ENCODE results near the gene CDK1. TPM values are rescaled to one million over a fixed set of nuclear protein-coding genes. Genes with fewer than 3 reads are reported as not detected.

The CDK1 gene
- total RNA-seq, 2 experiments from 2014 or later, result 155 to 156 TPM

- H3K4me1 ChIP-seq (ENCODE audit: insufficient read depth, low read length, poor library complexity, severe bottlenecking), result no peaks in the 10 kb centered on the region
- no peak overlapping the region for H3K4me3 ChIP-seq (ENCODE audit: low read depth, low read length, poor library complexity, severe bottlenecking)
- no peaks in the 10 kb centered on the region for H3K79me2 ChIP-seq (ENCODE audit: insufficient read depth, low read depth, low read length)
- intact Hi-C loops (cut with micrococcal nuclease; ENCODE audit: unreplicated experiment), result no loop called here
- no TSS peak for BruUV-seq (replicated peaks)
- TF ChIP-seq EZH2phosphoT487 (IDR thresholded peaks at IDR 0.05; ENCODE audit: borderline replicate concordance, low read depth, low read length) (no peak), CTCF (conservative IDR thresholded peaks at IDR 0.05; ENCODE audit: low read length) (no peak)
- no peak for DNase-seq (ENCODE audit: low spot score)
- no peak overlapping the region for H3K27ac ChIP-seq (ENCODE audit: low read depth, low read length, poor library complexity, severe bottlenecking)
- POLR2A ChIA-PET, result interaction anchor here (0.5 to 1.6 kb wide), 5 partner anchors 9 to 769 kb away, joined by 3 to 6 read pairs (median 3); no protein-coding TSS in a partner anchor
- H2AFZ ChIP-seq (ENCODE audit: low read length), result no peak overlapping the region
- H3K36me3 ChIP-seq (ENCODE audit: insufficient read depth, low read length), result peaks cover 48% of the 10 kb centered on the region
- CTCF ChIA-PET (ENCODE audit: unreplicated experiment), result no interaction called here
- no peak overlapping the region for H3K4me2 ChIP-seq (ENCODE audit: low read length)
- H3K9me2 ChIP-seq (ENCODE audit: insufficient read depth, low read length), result no peaks in the 10 kb centered on the region
- H3K9me3 ChIP-seq (ENCODE audit: low read length), result no peaks in the 10 kb centered on the region
- 0 out of 2 replicates have a peak, but pooled peaks cover 2% of the 10 kb centered on the region for H4K20me1 ChIP-seq (ENCODE audit: insufficient read depth, low read length)
Measured at GRCh38 chr10:60800918-60801317, 22.6 kb downstream of the CDK1 start.

GRCh38 chr10:60801522-60801921 is 23.2 kb downstream of the CDK1 start:
- Histone ChIP-seq H3K4me1 (ENCODE audit: insufficient read depth, low read length, poor library complexity, severe bottlenecking) (no peaks in the 10 kb centered on the region), H3K4me2 (ENCODE audit: low read length) (no peak overlapping the region), H3K79me2 (ENCODE audit: insufficient read depth, low read depth, low read length) (no peaks in the 10 kb centered on the region), H2AFZ (ENCODE audit: low read length) (no peak overlapping the region), H4K20me1 (ENCODE audit: insufficient read depth, low read length) (no peaks in the 10 kb centered on the region), H3K36me3 (ENCODE audit: insufficient read depth, low read length) (peaks cover 42% of the 10 kb centered on the region), H3K27ac (ENCODE audit: low read depth, low read length, poor library complexity, severe bottlenecking) (no peak overlapping the region), H3K9me2 (ENCODE audit: insufficient read depth, low read length) (no peaks in the 10 kb centered on the region), H3K4me3 (ENCODE audit: low read depth, low read length, poor library complexity, severe bottlenecking) (no peak overlapping the region), H3K9me3 (ENCODE audit: low read length) (no peaks in the 10 kb centered on the region)
- ChIA-PET POLR2A (interaction anchor here (0.7 to 1.6 kb wide), 3 partner anchors 9 to 769 kb away, joined by 3 to 6 read pairs (median 3); no protein-coding TSS in a partner anchor), CTCF (ENCODE audit: unreplicated experiment) (no interaction called here)
- TF ChIP-seq EZH2phosphoT487 (IDR thresholded peaks at IDR 0.05; ENCODE audit: borderline replicate concordance, low read depth, low read length) (no peak), CTCF (conservative IDR thresholded peaks at IDR 0.05; ENCODE audit: low read length) (no peak)
- intact Hi-C loops (cut with micrococcal nuclease; ENCODE audit: unreplicated experiment), result no loop called here
- BruUV-seq (replicated peaks), result no TSS peak
- DNase-seq (ENCODE audit: low spot score), result no peak

- ChIA-PET POLR2A (interaction anchor here (0.6 to 1.1 kb wide), 2 partner anchors 9 to 13 kb away, joined by 4 to 6 read pairs; no protein-coding TSS in a partner anchor), CTCF (ENCODE audit: unreplicated experiment) (interaction anchor here (0.6 kb wide), 1 partner anchor 8 kb away, joined by 3 read pairs; no protein-coding TSS in a partner anchor)
- no peak for DNase-seq (ENCODE audit: low spot score)
- no peak for TF ChIP-seq CTCF (conservative IDR thresholded peaks at IDR 0.05; ENCODE audit: low read length)
- no peak for TF ChIP-seq EZH2phosphoT487 (IDR thresholded peaks at IDR 0.05; ENCODE audit: borderline replicate concordance, low read depth, low read length)
- peaks cover 23% of the 10 kb centered on the region for H3K36me3 ChIP-seq (ENCODE audit: insufficient read depth, low read length)
- H3K9me2 ChIP-seq (ENCODE audit: insufficient read depth, low read length), result no peaks in the 10 kb centered on the region
- no peaks in the 10 kb centered on the region for H3K79me2 ChIP-seq (ENCODE audit: insufficient read depth, low read depth, low read length)
- H2AFZ ChIP-seq (ENCODE audit: low read length), result no peak overlapping the region
- no peak overlapping the region for H3K27ac ChIP-seq (ENCODE audit: low read depth, low read length, poor library complexity, severe bottlenecking)
- no peak overlapping the region for H3K4me3 ChIP-seq (ENCODE audit: low read depth, low read length, poor library complexity, severe bottlenecking)
- intact Hi-C loops (cut with micrococcal nuclease; ENCODE audit: unreplicated experiment), result no loop called here
- no peaks in the 10 kb centered on the region for H3K9me3 ChIP-seq (ENCODE audit: low read length)
- no peak overlapping the region for H3K4me2 ChIP-seq (ENCODE audit: low read length)
- no peaks in the 10 kb centered on the region for H3K4me1 ChIP-seq (ENCODE audit: insufficient read depth, low read length, poor library complexity, severe bottlenecking)
- H4K20me1 ChIP-seq (ENCODE audit: insufficient read depth, low read length), result no peaks in the 10 kb centered on the region
- no TSS peak for BruUV-seq (replicated peaks)
Measured at GRCh38 chr10:60803433-60803832, 25.2 kb downstream of the CDK1 start.

All from OCI-LY7 (cell line).